Sigmoid colon (tissue), 4 donors: ENCODE measurements around the gene ATP6V0E2.

ENCODE experiments used
- EP300 ChIP-seq, 4 donors: sonication (generic); formaldehyde crosslinking; IDR thresholded peaks; one replicate each; pipeline ENCODE4 v1.6.1; 2017; ENCODE audit warnings: antibody characterized with exemption in 4 of 4
- POLR2A ChIP-seq, 2 donors: fragments of 450-650 bp; IDR thresholded peaks; one replicate each; pipeline ENCODE4 v1.6.1; 2016; ENCODE audit warnings: antibody characterized with exemption in 2 of 2, mild to moderate bottlenecking in 2 of 2, moderate library complexity in 2 of 2

DNA sequence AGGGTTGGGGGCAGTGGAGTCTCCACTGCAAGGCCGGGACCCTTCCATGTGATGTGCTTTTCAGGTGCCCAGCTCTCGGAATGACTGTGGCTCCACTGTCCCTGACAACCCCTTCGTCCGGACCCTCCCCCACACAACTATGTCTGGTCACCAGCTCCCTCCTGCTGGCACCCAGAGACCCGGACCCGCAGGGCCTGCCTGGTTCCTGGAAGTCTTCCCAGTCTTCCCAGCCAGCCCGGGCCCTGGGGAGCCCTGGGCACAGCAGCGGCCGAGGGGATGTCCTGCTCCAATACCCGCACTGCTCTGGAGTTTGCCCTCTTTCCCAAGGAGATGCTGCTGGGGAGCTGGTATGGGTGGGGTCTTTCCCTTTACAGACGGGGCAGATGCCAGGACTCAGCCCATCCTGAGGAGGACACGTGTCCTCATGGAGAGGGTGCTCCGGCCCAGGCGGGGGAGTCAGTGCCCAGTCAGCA is 5.5 kb downstream of the ATP6V0E2 start:
- TF ChIP-seq POLR2A (IDR thresholded peaks at IDR 0.05) (no peak), EP300 (IDR thresholded peaks at IDR 0.05) (no peak)
